GM21723 (cell line): ENCODE results near the gene RFWD3.
"Not testable (repeated sequence)": the region's sequence is repeated elsewhere in the genome, so short reads cannot be mapped to it uniquely, and the experiment has no call there.

Experiments used
- ATAC-seq: cut with Tn5 transposase; IDR thresholded peaks from one replicate; pipeline ENCODE4 v1.9.1; 2021; ENCODE audit warnings: mild to moderate bottlenecking, moderate library complexity; ENCODE audit not compliant: unreplicated experiment

Gene RFWD3

GRCh38 chr16:74666425-74667254 lies at the start of gene RFWD3:
Gene RFWD3, minus strand, starts transcription at chr16:74666877. Its CDS starts 5,428 bp downstream, at chr16:74661449.
- peak; percentile 100 for ATAC-seq

GRCh38 chr16:74716355-74716754 lies 49.7 kb upstream of the RFWD3 start:
- ATAC-seq = no peak

GRCh38 chr16:74713876-74714275 lies 47.2 kb upstream of the RFWD3 start:
- no peak for ATAC-seq

- no peak for ATAC-seq
Observed at GRCh38 chr16:74713325-74713724, 46.6 kb upstream of the RFWD3 start.

GRCh38 chr16:74711938-74712337 lies 45.3 kb upstream of the RFWD3 start:
- ATAC-seq = no peak

GRCh38 chr16:74710401-74710800 lies 43.7 kb upstream of the RFWD3 start:
- ATAC-seq = no peak

GRCh38 chr16:74709441-74709877 lies 42.8 kb upstream of the RFWD3 start:
- ATAC-seq = peak; percentile 92

- peak; percentile 54 for ATAC-seq
Observed at GRCh38 chr16:74700438-74701225, 34.0 kb upstream of the RFWD3 start, which contains the start of gene MLKL. Gene MLKL, minus strand, starts transcription at chr16:74700862. Its CDS starts 5,105 bp downstream, at chr16:74695757.

- peak; percentile 26 for ATAC-seq
Observed at GRCh38 chr16:74700116-74700437, 33.4 kb upstream of the RFWD3 start.

- ATAC-seq = no peak
Observed at GRCh38 chr16:74699666-74700065, 33.0 kb upstream of the RFWD3 start.

- ATAC-seq = no peak
Observed at GRCh38 chr16:74698222-74698621, 31.5 kb upstream of the RFWD3 start.

GRCh38 chr16:74695450-74696422 lies 29.1 kb upstream of the RFWD3 start:
- peak; percentile 80 for ATAC-seq

GRCh38 chr16:74691093-74691855 lies 24.6 kb upstream of the RFWD3 start:
- ATAC-seq = no peak

- no peak for ATAC-seq
Observed at GRCh38 chr16:74682556-74682955, 15.9 kb upstream of the RFWD3 start.

GRCh38 chr16:74680681-74681080 lies 14.0 kb upstream of the RFWD3 start:
- ATAC-seq = no peak

GRCh38 chr16:74679983-74680382 lies 13.3 kb upstream of the RFWD3 start:
- no peak for ATAC-seq

- no peak for ATAC-seq
Observed at GRCh38 chr16:74677868-74678267, 11.2 kb upstream of the RFWD3 start.

- no peak for ATAC-seq
Observed at GRCh38 chr16:74673876-74674275, 7.2 kb upstream of the RFWD3 start.

GRCh38 chr16:74668877-74669276 lies 2.2 kb upstream of the RFWD3 start:
- not testable (repeated sequence) for ATAC-seq

GRCh38 chr16:74667255-74667700 lies 601 bp upstream of the RFWD3 start:
- no peak for ATAC-seq
